Measurements from ENCODE around the gene LCLAT1. TPM values are rescaled to one million over a fixed set of nuclear protein-coding genes. Genes with fewer than 3 reads are reported as not detected.

The LCLAT1 gene
- total RNA-seq, 1 donor from 2014 or later = 13.0 TPM

DNA sequence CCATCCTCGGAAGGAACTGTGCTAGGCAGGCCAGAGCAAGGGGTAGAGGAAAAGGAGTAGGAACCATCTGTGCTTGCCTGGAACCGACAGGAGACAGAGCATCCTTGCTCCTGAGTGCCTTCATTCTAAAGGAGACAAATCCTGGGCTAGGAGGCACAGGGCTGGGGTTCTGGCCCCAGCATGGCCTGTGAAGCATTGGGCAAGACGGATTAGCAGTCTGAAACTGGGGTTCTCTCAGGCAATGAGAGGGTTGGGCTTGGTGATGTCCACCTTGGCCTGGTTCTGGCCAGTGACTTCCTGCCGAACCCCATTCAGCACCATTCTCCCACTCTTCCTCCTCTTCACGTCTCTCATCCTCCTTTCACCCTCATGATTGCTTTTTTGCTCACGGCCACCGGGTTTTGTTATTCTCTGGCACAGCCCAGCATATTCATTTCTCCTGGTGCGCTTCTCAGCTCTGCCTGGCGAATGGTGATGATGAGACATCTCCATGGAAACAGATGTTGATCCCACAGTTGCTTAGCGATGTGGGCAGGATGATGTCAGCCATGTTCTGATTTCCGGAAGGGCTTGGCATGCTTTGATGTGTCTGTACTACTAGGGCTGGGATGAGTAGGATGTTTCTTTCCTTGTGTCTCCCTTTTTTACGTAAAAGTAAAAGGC is 232.5 kb downstream of the LCLAT1 start:
- Histone ChIP-seq H3K9me3 (no peaks in the 10 kb centered on the region), H3K27ac (no peak overlapping the region), H3K36me3 (no peaks in the 10 kb centered on the region), H3K4me1 (no peaks in the 10 kb centered on the region), H3K27me3 (ENCODE audit: low read depth) (no peaks in the 10 kb centered on the region), H3K4me3 (no peak overlapping the region)
- ATAC-seq (no peak), DNase-seq (no peak)
- intact Hi-C loops (cut with DNase I) = no loop called here
- no peak for TF ChIP-seq CTCF (IDR thresholded peaks at IDR 0.05)

DNA sequence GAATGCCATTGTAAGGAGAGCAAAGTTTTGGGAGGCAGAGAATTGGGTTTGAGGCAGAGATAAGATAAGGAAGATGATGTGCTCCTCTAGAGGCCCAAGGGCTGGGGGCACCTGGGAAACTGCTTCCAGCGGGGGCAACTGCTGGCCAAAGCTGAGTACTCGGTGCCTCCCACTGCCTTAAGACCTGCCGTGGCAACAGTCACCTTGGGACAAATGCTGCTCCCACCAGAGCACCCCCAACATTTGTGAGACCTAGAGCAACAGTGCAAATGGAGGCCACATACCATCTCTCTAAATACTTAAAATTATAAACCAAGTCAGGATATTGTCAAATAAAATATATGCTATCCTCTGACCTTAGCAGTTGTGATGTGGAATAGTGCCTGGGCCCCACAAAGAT is 233.1 kb downstream of the LCLAT1 start:
- no peak for TF ChIP-seq CTCF (IDR thresholded peaks at IDR 0.05)
- intact Hi-C loops (cut with DNase I) = no loop called here
- H3K9me3 ChIP-seq = no peaks in the 10 kb centered on the region

GRCh38 chr2:30681022-30681421 is 234.0 kb downstream of the LCLAT1 start:
- Histone ChIP-seq H3K36me3 (no peaks in the 10 kb centered on the region), H3K27ac (no peak overlapping the region), H3K4me3 (no peak overlapping the region), H3K4me1 (no peaks in the 10 kb centered on the region), H3K27me3 (ENCODE audit: low read depth) (no peaks in the 10 kb centered on the region), H3K9me3 (no peaks in the 10 kb centered on the region)
- intact Hi-C loops (cut with DNase I) = no loop called here
- ATAC-seq = no peak
- no peak for DNase-seq
- TF ChIP-seq CTCF (IDR thresholded peaks at IDR 0.05) = no peak

More for the DNA sequence above, 233.1 kb downstream of the LCLAT1 start:
- DNase-seq (no peak), ATAC-seq (no peak)
- Histone ChIP-seq H3K27ac (no peak overlapping the region), H3K4me1 (no peaks in the 10 kb centered on the region), H3K27me3 (ENCODE audit: low read depth) (no peaks in the 10 kb centered on the region), H3K36me3 (no peaks in the 10 kb centered on the region), H3K4me3 (no peak overlapping the region)

DNA sequence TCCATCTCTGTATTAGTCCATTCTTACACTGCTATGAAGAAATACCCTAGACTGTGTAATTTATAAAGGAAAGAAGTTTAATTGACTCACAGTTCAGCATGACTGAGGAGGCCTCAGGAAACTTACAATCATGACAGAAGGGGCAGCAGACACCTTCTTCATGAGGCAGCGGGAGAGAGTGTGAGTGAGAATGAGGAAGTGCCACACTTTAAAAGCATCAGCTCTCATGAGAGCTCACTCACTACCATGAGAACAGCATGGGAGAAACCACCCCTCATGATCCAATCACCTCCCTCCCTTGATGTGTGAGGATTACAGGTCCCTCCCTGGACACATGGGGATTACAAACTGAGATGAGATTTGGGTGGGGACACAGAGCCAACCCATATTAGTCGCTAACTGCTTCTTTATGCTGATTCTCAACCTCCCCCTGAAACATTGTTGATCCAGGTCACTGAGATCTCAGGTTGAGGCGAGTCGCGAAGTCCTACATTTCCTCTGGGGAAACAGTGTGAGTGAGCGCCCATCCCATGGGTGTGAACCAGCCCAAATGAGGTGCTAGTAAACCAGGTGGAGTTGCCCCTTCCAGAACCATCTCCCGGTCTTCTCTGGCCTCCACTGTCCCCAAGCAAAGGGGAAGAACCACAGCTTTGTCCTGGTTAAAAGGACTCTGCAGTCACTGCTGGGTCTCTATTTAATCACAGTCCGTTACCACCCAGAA is 236.3 kb downstream of the LCLAT1 start:
- Histone ChIP-seq H3K9me3 (no peaks in the 10 kb centered on the region), H3K27ac (no peak overlapping the region), H3K36me3 (no peaks in the 10 kb centered on the region), H3K27me3 (ENCODE audit: low read depth) (no peaks in the 10 kb centered on the region), H3K4me3 (no peak overlapping the region), H3K4me1 (no peaks in the 10 kb centered on the region)
- intact Hi-C loops (cut with DNase I) = no loop called here
- no peak for TF ChIP-seq CTCF (IDR thresholded peaks at IDR 0.05)
- DNase-seq = no peak
- ATAC-seq = no peak

DNA sequence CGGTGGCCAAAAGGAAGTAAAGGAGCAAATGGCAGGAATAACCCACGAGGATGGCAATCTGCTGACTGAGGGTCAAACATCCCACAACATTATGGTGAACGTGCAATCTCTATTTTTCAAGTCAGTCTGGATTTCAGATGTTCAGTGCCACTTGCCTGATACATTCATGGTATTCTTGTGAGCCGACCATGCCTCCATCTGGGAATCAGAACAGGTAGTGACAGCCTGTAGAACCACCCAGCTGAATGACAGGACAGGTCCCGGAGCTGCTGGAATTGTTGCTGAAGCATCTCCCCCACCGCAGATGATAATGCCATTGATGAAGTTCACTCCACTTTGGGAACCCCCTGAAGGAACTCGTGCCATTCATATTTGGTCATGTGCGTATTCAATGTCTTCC is 237.0 kb downstream of the LCLAT1 start:
- Histone ChIP-seq H3K27me3 (ENCODE audit: low read depth) (no peaks in the 10 kb centered on the region), H3K36me3 (no peaks in the 10 kb centered on the region), H3K27ac (no peak overlapping the region), H3K4me3 (no peak overlapping the region), H3K4me1 (no peaks in the 10 kb centered on the region), H3K9me3 (no peaks in the 10 kb centered on the region)
- no peak for TF ChIP-seq CTCF (IDR thresholded peaks at IDR 0.05)
- intact Hi-C loops (cut with DNase I) = no loop called here
- ATAC-seq (no peak), DNase-seq (no peak)
